A673 (cell line): ENCODE measurements around the gene USP3. TPM values are rescaled to one million over a fixed set of nuclear protein-coding genes. Genes with fewer than 3 reads are reported as not detected.

Experiments
- BruUV-seq: library from RNA; stranded (reverse); fragments of 400-500 nt; replicated peaks from 2 replicates; lab custom pipeline; 2021; lab: Mats Ljungman, UMichigan
- CTCF ChIA-PET: fragments of 300-600 bp; sonication (Branson Sonifier 250); formaldehyde crosslinking; loops from one replicate; lab custom pipeline; 2022; ENCODE audit warnings: antibody characterized with exemption; lab: Charles Lee
- POLR2A ChIA-PET: fragments of 300-600 bp; sonication (Branson Sonifier 250); formaldehyde crosslinking; loops from one replicate; lab custom pipeline; 2022; ENCODE audit warnings: antibody characterized with exemption; ENCODE audit not compliant: low non-redundant PET; lab: Charles Lee
- DNase-seq: peaks from one replicate; pipeline ENCODE4 v3.0.0-alpha.2; 2015; ENCODE audit warnings: low spot score
- H3K27ac ChIP-seq: fragments of 200-600 bp; sonication (generic); 2 replicates; pipeline ENCODE4 v1.5.1; 2016; ENCODE audit warnings: mixed run types, low read depth, mild to moderate bottlenecking, mixed read lengths, antibody characterized with exemption, low read length; ENCODE audit not compliant: poor library complexity, severe bottlenecking
- H3K27me3 ChIP-seq: fragments of 200-600 bp; sonication (generic); replicated peaks from 2 replicates; pipeline ENCODE4 v1.6.1; 2017; ENCODE audit warnings: mixed run types, low read depth, mild to moderate bottlenecking, mixed read lengths, antibody characterized with exemption, low read length; ENCODE audit not compliant: insufficient read depth, poor library complexity
- H3K36me3 ChIP-seq: fragments of 200-600 bp; sonication (generic); 2 replicates; pipeline ENCODE4 v1.6.1; 2016; ENCODE audit warnings: mixed run types, mild to moderate bottlenecking, mixed read lengths, antibody characterized with exemption, low read length; ENCODE audit not compliant: insufficient read depth, poor library complexity, severe bottlenecking
- H3K4me1 ChIP-seq: fragments of 200-600 bp; sonication (generic); 2 replicates; pipeline ENCODE4 v1.6.1; 2017; ENCODE audit warnings: mixed run types, mild to moderate bottlenecking, mixed read lengths, antibody characterized with exemption, low read length; ENCODE audit not compliant: insufficient read depth, poor library complexity, severe bottlenecking
- H3K4me3 ChIP-seq: fragments of 200-600 bp; sonication (generic); 2 replicates; pipeline ENCODE4 v1.5.1; 2016; ENCODE audit warnings: low read depth, mixed run types, mild to moderate bottlenecking, mixed read lengths, low read length; ENCODE audit not compliant: poor library complexity, severe bottlenecking
- H3K9me3 ChIP-seq: fragments of 200-600 bp; sonication (generic); 2 replicates; pipeline ENCODE4 v1.6.1; 2016; ENCODE audit warnings: mixed run types, low read depth, mild to moderate bottlenecking, mixed read lengths, antibody characterized with exemption, low read length; ENCODE audit not compliant: poor library complexity, severe bottlenecking
- CTCF ChIP-seq: fragments of 300-800, 200-600 bp; sonication (generic); conservative IDR thresholded peaks from 2 replicates; pipeline ENCODE4 v1.5.1; 2017; ENCODE audit warnings: low read depth, mild to moderate bottlenecking, antibody characterized with exemption, low read length, moderate library complexity, mixed read lengths
- EZH2 ChIP-seq: fragments of 200-600 bp; sonication (generic); IDR thresholded peaks from 2 replicates; pipeline ENCODE4 v1.6.1; 2017; ENCODE audit warnings: borderline replicate concordance, low read depth, mild to moderate bottlenecking, mixed read lengths, antibody characterized with exemption, low read length; ENCODE audit not compliant: poor library complexity, severe bottlenecking
- intact Hi-C: fragments of 100-400 bp; cut with micrococcal nuclease; formaldehyde crosslinking; loops from one replicate; pipeline ENCODE4 v1.10.0; 2022; ENCODE audit not compliant: unreplicated experiment
- total RNA-seq: library from RNA; stranded (reverse); gene quantifications from 2 replicates; pipeline ENCODE4 v1.2.3, GENCODE V29; 2021

USP3 gene
- total RNA-seq, 1 experiment from 2014 or later = 65.3 TPM

DNA sequence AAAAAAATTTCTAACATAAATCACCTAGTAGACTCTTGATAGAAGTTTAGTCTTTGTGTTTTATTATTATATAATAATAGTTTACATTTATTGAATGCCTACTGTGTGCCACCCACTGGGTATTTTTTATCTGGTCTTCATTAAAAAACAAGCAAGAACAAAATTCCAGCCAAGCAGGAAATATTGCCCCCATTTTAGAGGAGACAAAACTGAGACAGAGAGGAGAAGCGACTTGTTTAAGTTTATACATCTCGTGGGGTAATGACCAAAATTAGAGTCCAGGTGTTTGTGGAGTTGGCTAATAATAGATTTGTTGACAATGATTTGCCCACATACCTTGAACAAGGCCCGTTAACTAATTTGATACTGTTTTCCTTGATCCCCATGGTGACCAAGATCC, 59.7 kb downstream of the USP3 start:
- H3K4me3 ChIP-seq = no peak overlapping the region
- DNase-seq = no peak
- H3K27me3 ChIP-seq = no peaks in the 10 kb centered on the region
- ChIA-PET CTCF (no interaction called here), POLR2A (no interaction called here)
- no peak for TF ChIP-seq CTCF
- no peak for TF ChIP-seq EZH2
- no peaks in the 10 kb centered on the region for H3K9me3 ChIP-seq
- peaks cover 31% of the 10 kb centered on the region for H3K36me3 ChIP-seq
- intact Hi-C loops = no loop called here
- no TSS peak for BruUV-seq
- H3K4me1 ChIP-seq = no peaks in the 10 kb centered on the region
- H3K27ac ChIP-seq = no peak overlapping the region

- Histone ChIP-seq H3K9me3 (no peaks in the 10 kb centered on the region), H3K27ac (no peak overlapping the region), H3K4me3 (no peak overlapping the region), H3K4me1 (no peaks in the 10 kb centered on the region), H3K36me3 (peaks cover 31% of the 10 kb centered on the region), H3K27me3 (no peaks in the 10 kb centered on the region)
- DNase-seq = no peak
- BruUV-seq = no TSS peak
- POLR2A ChIA-PET = no interaction called here
- TF ChIP-seq CTCF = no peak
- TF ChIP-seq EZH2 = no peak
- CTCF ChIA-PET = no interaction called here
- intact Hi-C loops = no loop called here
These were observed 61.3 kb downstream of the USP3 start for GRCh38 chr15:63565536-63566186.

GRCh38 chr15:63572749-63573464, 68.5 kb downstream of the USP3 start:
- BruUV-seq = no TSS peak
- Histone ChIP-seq H3K36me3 (peaks cover 38% of the 10 kb centered on the region), H3K4me1 (no peaks in the 10 kb centered on the region), H3K27ac (no peak overlapping the region), H3K4me3 (no peak overlapping the region), H3K27me3 (no peaks in the 10 kb centered on the region), H3K9me3 (no peaks in the 10 kb centered on the region)
- no peak for DNase-seq
- CTCF ChIA-PET = no interaction called here
- POLR2A ChIA-PET = no interaction called here
- TF ChIP-seq EZH2 = no peak
- intact Hi-C loops = no loop called here

DNA sequence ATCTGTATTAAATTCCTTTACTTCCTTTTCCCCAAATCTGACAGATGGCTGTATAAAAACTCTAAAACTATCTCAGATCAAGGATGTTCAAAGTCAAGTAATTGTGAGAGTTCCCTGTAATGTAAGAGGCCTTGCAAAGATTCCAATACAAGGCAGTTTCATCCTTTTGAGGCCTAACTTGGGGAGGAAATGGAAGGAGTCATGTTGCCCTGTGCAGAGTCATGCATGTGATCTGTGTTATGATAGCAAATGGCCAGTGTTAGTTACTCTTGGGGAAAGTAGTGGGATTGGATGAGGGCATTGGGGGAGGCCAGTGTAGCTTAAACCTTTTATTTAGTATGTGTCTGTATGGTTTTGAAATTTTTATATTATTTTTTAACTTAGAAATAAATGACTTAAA, 69.1 kb downstream of the USP3 start:
- BruUV-seq = no TSS peak
- H3K27ac ChIP-seq = no peak overlapping the region
- H3K9me3 ChIP-seq = no peaks in the 10 kb centered on the region
- POLR2A ChIA-PET = no interaction called here
- intact Hi-C loops = no loop called here
- H3K4me3 ChIP-seq = no peak overlapping the region
- no peaks in the 10 kb centered on the region for H3K4me1 ChIP-seq
- CTCF ChIA-PET = no interaction called here
- no peak for DNase-seq
- peaks cover 38% of the 10 kb centered on the region for H3K36me3 ChIP-seq
- H3K27me3 ChIP-seq = no peaks in the 10 kb centered on the region
- TF ChIP-seq CTCF (no peak), EZH2 (no peak)
